HepG2 (cell line): ENCODE data around the gene LCN1. TPM values are rescaled to one million over a fixed set of nuclear protein-coding genes. Genes with fewer than 3 reads are reported as not detected.

Source experiments
- HIC2 ChIP-seq: sonication (generic); formaldehyde crosslinking; IDR thresholded peaks from 2 replicates; pipeline ENCODE4 v1.9.0; 2022; ENCODE audit warnings: low read depth, missing genetic modification reagents
- KMT2B ChIP-seq: IDR thresholded peaks from 2 replicates; pipeline ENCODE4 v1.6.1; 2016; ENCODE audit warnings: missing genetic modification reagents, missing compliant biosample characterization
- MED1 ChIP-seq: sonication (generic); formaldehyde crosslinking; IDR thresholded peaks from 2 replicates; pipeline ENCODE4 v1.4.0; 2020; ENCODE audit warnings: missing genetic modification reagents
- THAP11 ChIP-seq: IDR thresholded peaks from 2 replicates; pipeline ENCODE4 v1.6.1; 2016; ENCODE audit warnings: missing biosample characterization, missing genetic modification reagents
- USF2 ChIP-seq, 2 experiments: sonication (generic) in 1 of 2; formaldehyde crosslinking in 1 of 2; IDR thresholded peaks; 2 replicates each; pipeline versions ENCODE4 v1.5.1 to v1.6.1; 2011 to 2020; ENCODE audit warnings: borderline replicate concordance in 1 of 2, low read depth in 1 of 2, low read length in 1 of 2, mild to moderate bottlenecking in 1 of 2, missing genetic modification reagents in 1 of 2, moderate library complexity in 1 of 2
- ZGPAT ChIP-seq: IDR thresholded peaks from 2 replicates; pipeline ENCODE4 v1.6.1; 2016; ENCODE audit warnings: mild to moderate bottlenecking
- ZSCAN9 ChIP-seq: IDR thresholded peaks from 2 replicates; pipeline ENCODE4 v1.6.1; 2016; ENCODE audit warnings: borderline replicate concordance
- polyA plus RNA-seq, 8 experiments: library from polyadenylated mRNA; depleted of rRNA in 3 of 8; stranded (reverse) in 7 of 8; unstranded in 1 of 8; fragments of >200 nt; fragmentation: Illumina TruSeq in 4 of 8; extraction: Trizol in 4 of 8; gene quantifications; 2 replicates each; pipeline versions ENCODE4 v1.2.1 to v1.2.3, GENCODE V29; 2011 to 2016; ENCODE audit warnings: low read depth in 4 of 8, missing spikeins in 1 of 8, mixed read lengths in 1 of 8; ENCODE audit not compliant: insufficient read depth in 1 of 8
- total RNA-seq, 5 experiments: library from RNA; depleted of rRNA; stranded (reverse); fragments of >200 nt; fragmentation: Illumina TruSeq; extraction: Trizol; gene quantifications; 2 replicates each; pipeline ENCODE4 v1.2.3, GENCODE V29; 2016; ENCODE audit warnings: low read depth in 1 of 5

Gene LCN1
- total and polyA plus RNA-seq, 2 of the 13 experiments (the other 11 are each of a cell fraction or from before 2014, with no cell fraction given), result not detected

GRCh38 chr9:135500525-135501260 is 20.5 kb upstream of the LCN1 start, which contains the start of gene MRPS2 (continued):
- peak; percentile 89; the same call in 1 of the 2 replicates for TF ChIP-seq ZGPAT (CRISPR knock-in tag)
- no peak for TF ChIP-seq USF2 (IDR thresholded peaks at IDR 0.05; ENCODE audit: low read depth, low read length)
- TF ChIP-seq USF2 (CRISPR knock-in tag; IDR thresholded peaks at IDR 0.05; ENCODE audit: borderline replicate concordance), result no peak; the same call in 1 of the 2 replicates
- TF ChIP-seq THAP11 (CRISPR knock-in tag), result peak; percentile 90
- no peak; the same call in 1 of the 2 replicates for TF ChIP-seq ZSCAN9 (CRISPR knock-in tag)
- TF ChIP-seq MED1 (CRISPR knock-in tag), result peak; percentile 62
- peak; percentile 50; the same call in 1 of the 2 replicates for TF ChIP-seq KMT2B (CRISPR knock-in tag)
- no peak; the same call in 1 of the 2 replicates for TF ChIP-seq HIC2
- TF ChIP-seq, all 625 proteins: peak for 286
